Measurements from ENCODE around the gene DCP1A. TPM values are rescaled to one million over a fixed set of nuclear protein-coding genes. Genes with fewer than 3 reads are reported as not detected.

Gene DCP1A
- total RNA-seq, 1 donor from 2014 or later: 33.8 TPM

DNA sequence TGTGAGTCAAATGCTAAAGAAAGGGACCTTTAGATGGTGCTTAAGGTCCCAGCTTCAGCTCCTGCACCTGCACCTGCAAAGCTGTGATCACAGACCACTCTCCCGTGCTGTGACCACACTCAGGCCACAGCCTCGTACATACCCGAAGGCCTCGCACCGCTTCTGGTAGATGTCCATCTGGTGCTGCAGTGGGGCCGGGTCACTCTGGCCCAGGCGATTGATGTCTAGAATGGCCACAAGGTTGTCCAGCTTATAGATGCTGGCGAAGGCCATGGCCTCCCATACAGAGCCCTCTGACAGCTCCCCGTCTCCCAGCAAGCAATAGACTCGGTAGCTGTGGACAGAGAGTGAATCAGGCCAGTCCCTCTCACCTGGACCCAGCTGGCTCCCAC, 112.5 kb downstream of the DCP1A start:
- DNase-seq (ENCODE audit: low spot score): no peak
- TF ChIP-seq, protein P1, sequence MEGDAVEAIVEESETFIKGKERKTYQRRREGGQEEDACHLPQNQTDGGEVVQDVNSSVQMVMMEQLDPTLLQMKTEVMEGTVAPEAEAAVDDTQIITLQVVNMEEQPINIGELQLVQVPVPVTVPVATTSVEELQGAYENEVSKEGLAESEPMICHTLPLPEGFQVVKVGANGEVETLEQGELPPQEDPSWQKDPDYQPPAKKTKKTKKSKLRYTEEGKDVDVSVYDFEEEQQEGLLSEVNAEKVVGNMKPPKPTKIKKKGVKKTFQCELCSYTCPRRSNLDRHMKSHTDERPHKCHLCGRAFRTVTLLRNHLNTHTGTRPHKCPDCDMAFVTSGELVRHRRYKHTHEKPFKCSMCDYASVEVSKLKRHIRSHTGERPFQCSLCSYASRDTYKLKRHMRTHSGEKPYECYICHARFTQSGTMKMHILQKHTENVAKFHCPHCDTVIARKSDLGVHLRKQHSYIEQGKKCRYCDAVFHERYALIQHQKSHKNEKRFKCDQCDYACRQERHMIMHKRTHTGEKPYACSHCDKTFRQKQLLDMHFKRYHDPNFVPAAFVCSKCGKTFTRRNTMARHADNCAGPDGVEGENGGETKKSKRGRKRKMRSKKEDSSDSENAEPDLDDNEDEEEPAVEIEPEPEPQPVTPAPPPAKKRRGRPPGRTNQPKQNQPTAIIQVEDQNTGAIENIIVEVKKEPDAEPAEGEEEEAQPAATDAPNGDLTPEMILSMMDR (IDR thresholded peaks at IDR 0.05; ENCODE audit: unreplicated experiment): no peak
- Mint-ChIP-seq H3K4me3 (ENCODE audit: unreplicated experiment) (no peak overlapping the region), H3K36me3 (ENCODE audit: low read depth, unreplicated experiment) (peaks cover 25% of the 10 kb centered on the region), H3K27me3 (ENCODE audit: unreplicated experiment) (no peaks in the 10 kb centered on the region), H3K27ac (ENCODE audit: unreplicated experiment) (no peak overlapping the region), H3K4me1 (ENCODE audit: unreplicated experiment) (peaks cover 14% of the 10 kb centered on the region), H3K9me3 (ENCODE audit: unreplicated experiment) (no peaks in the 10 kb centered on the region)

DNA sequence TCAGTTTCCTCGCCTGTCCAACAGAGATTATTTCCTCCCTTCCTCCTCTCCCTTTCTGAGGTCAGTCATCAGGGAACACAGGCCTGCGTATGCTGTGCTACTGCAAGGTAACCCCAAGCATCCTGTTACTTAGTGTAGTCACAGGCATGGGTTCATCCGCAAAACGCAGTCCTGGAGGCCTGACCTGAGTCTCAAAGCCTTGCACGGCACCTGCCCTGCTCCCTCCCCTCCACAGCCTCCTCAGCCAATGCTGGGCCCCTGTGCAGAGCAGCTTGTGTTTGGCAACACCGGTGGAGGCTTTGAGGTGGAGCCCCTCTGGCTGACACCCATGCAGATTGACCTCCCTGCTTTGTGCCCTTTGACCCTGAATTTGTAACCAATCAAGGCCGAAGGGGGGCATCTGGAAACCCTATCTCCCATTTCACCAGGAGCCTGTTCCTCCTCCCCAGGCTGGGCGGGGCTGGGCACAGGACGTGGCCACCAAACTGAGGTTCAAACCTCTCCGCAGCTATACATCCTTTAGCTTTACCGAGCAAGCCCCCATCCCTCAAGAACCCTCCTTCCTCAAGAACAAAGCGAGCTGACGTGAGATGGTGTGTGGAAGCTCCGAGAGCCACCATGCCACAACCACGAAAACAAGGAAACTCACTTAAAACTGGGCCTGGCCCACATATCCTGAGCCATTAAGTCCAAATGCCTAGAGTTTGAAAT, 113.1 kb downstream of the DCP1A start:
- Mint-ChIP-seq H3K36me3 (ENCODE audit: low read depth, unreplicated experiment) (peaks cover 25% of the 10 kb centered on the region), H3K4me3 (ENCODE audit: unreplicated experiment) (no peak overlapping the region), H3K9me3 (ENCODE audit: unreplicated experiment) (no peaks in the 10 kb centered on the region), H3K4me1 (ENCODE audit: unreplicated experiment) (peaks cover 12% of the 10 kb centered on the region), H3K27ac (ENCODE audit: unreplicated experiment) (no peak overlapping the region), H3K27me3 (ENCODE audit: unreplicated experiment) (no peaks in the 10 kb centered on the region)
- DNase-seq (ENCODE audit: low spot score): no peak
- TF ChIP-seq, protein P1 (IDR thresholded peaks at IDR 0.05; ENCODE audit: unreplicated experiment): no peak

Other genes with a start within 250 kb of the DCP1A start
- 21.1 TPM for gene RFT1, start 217.1 kb downstream of the DCP1A start, total RNA-seq (ENCODE audit: unreplicated experiment)
- gene PRKCD, start 186.3 kb downstream of the DCP1A start, total RNA-seq (ENCODE audit: unreplicated experiment): 9.9 TPM
- 305 TPM for gene TKT, start 91.5 kb downstream of the DCP1A start, total RNA-seq (ENCODE audit: unreplicated experiment)
- 208 TPM for gene CACNA1D, start 147.1 kb upstream of the DCP1A start, total RNA-seq (ENCODE audit: unreplicated experiment)

Data from endothelial cell (in vitro differentiated cells).